Glutamatergic neuron (in vitro differentiated cells): ENCODE results near the gene NTSR2. TPM values are rescaled to one million over a fixed set of nuclear protein-coding genes. Genes with fewer than 3 reads are reported as not detected.

Source experiments
- DNase-seq: peaks from one replicate; pipeline ENCODE4 v3.0.0; 2022
- H3K27ac Mint-ChIP-seq: one replicate; pipeline ENCODE4 v1.8.0; 2020; ENCODE audit warnings: mild to moderate bottlenecking, mixed read lengths, inconsistent platforms; ENCODE audit not compliant: unreplicated experiment
- H3K27me3 Mint-ChIP-seq: one replicate; pipeline ENCODE4 v1.8.0; 2020; ENCODE audit warnings: mild to moderate bottlenecking, moderate library complexity, mixed read lengths, inconsistent platforms; ENCODE audit not compliant: unreplicated experiment
- H3K36me3 Mint-ChIP-seq: one replicate; pipeline ENCODE4 v1.8.0; 2020; ENCODE audit warnings: mild to moderate bottlenecking, mixed read lengths, inconsistent platforms; ENCODE audit not compliant: unreplicated experiment
- H3K4me1 Mint-ChIP-seq: one replicate; pipeline ENCODE4 v1.8.0; 2020; ENCODE audit warnings: mild to moderate bottlenecking, low read depth, mixed read lengths, inconsistent platforms; ENCODE audit not compliant: unreplicated experiment
- H3K4me3 Mint-ChIP-seq: one replicate; pipeline ENCODE4 v1.8.0; 2020; ENCODE audit warnings: mild to moderate bottlenecking, mixed read lengths, inconsistent platforms; ENCODE audit not compliant: unreplicated experiment
- H3K9me3 Mint-ChIP-seq: one replicate; pipeline ENCODE4 v1.8.0; 2020; ENCODE audit warnings: mild to moderate bottlenecking, moderate library complexity, mixed read lengths, inconsistent platforms; ENCODE audit not compliant: unreplicated experiment
- CTCF ChIP-seq: fragments of 200-600 bp; sonication (generic); IDR thresholded peaks from one replicate; pipeline ENCODE4 v1.5.0; 2021; ENCODE audit not compliant: partially characterized antibody, unreplicated experiment
- total RNA-seq: library from RNA; stranded (reverse); fragmentation: NEBNext Ultra II Directional; extraction: Animal tissue kit (Norgen Biotek cat#: 25700); gene quantifications from one replicate; pipeline ENCODE4 v1.2.1, GENCODE V29; 2021; ENCODE audit not compliant: unreplicated experiment

The NTSR2 gene
- total RNA-seq, 1 donor from 2014 or later = not detected

GRCh38 chr2:11657646-11658045 is 12.3 kb downstream of the NTSR2 start:
- peaks cover 5% of the 10 kb centered on the region for H3K36me3 Mint-ChIP-seq
- H3K9me3 Mint-ChIP-seq = peaks cover 2% of the 10 kb centered on the region
- no peak overlapping the region for H3K27ac Mint-ChIP-seq
- DNase-seq = no peak
- no peaks in the 10 kb centered on the region for H3K27me3 Mint-ChIP-seq
- H3K4me1 Mint-ChIP-seq = peaks cover 3% of the 10 kb centered on the region
- no peak overlapping the region for H3K4me3 Mint-ChIP-seq
- no peak for TF ChIP-seq CTCF

- Mint-ChIP-seq H3K36me3 (peaks cover 3% of the 10 kb centered on the region), H3K4me3 (no peak overlapping the region), H3K27me3 (no peaks in the 10 kb centered on the region), H3K27ac (no peak overlapping the region), H3K9me3 (peaks cover 2% of the 10 kb centered on the region), H3K4me1 (peaks cover 3% of the 10 kb centered on the region)
- no peak for TF ChIP-seq CTCF
- DNase-seq = no peak
Observed at GRCh38 chr2:11657195-11657594, 12.8 kb downstream of the NTSR2 start.

- Mint-ChIP-seq H3K4me1 (peaks cover 3% of the 10 kb centered on the region), H3K9me3 (peaks cover 2% of the 10 kb centered on the region), H3K36me3 (no peaks in the 10 kb centered on the region), H3K27ac (no peak overlapping the region), H3K27me3 (no peaks in the 10 kb centered on the region), H3K4me3 (no peak overlapping the region)
- DNase-seq = no peak
- no peak for TF ChIP-seq CTCF
Observed at GRCh38 chr2:11656671-11657101, 13.3 kb downstream of the NTSR2 start.

- TF ChIP-seq CTCF = no peak
- no peak overlapping the region for H3K4me3 Mint-ChIP-seq
- H3K27ac Mint-ChIP-seq = no peak overlapping the region
Observed at GRCh38 chr2:11656252-11656651, 13.7 kb downstream of the NTSR2 start.

GRCh38 chr2:11655495-11655894 is 14.5 kb downstream of the NTSR2 start:
- Mint-ChIP-seq H3K9me3 (no peaks in the 10 kb centered on the region), H3K27ac (no peak overlapping the region), H3K4me1 (peaks cover 3% of the 10 kb centered on the region), H3K36me3 (no peaks in the 10 kb centered on the region), H3K4me3 (no peak overlapping the region), H3K27me3 (no peaks in the 10 kb centered on the region)
- no peak for DNase-seq
- no peak for TF ChIP-seq CTCF

More at GRCh38 chr2:11656252-11656651, 13.7 kb downstream of the NTSR2 start:
- Mint-ChIP-seq H3K27me3 (no peaks in the 10 kb centered on the region), H3K9me3 (peaks cover 2% of the 10 kb centered on the region), H3K36me3 (no peaks in the 10 kb centered on the region), H3K4me1 (peaks cover 3% of the 10 kb centered on the region)
- no peak for DNase-seq
